Loucy (cell line): Measurements from ENCODE around the gene GAS6.
"Not testable (repeated sequence)": the region's sequence is repeated elsewhere in the genome, so short reads cannot be mapped to it uniquely, and the experiment has no call there.

Experiments used
- H2AFZ ChIP-seq: fragments of 200-600 bp; sonication (generic); 2 replicates; pipeline ENCODE4 v1.6.0; 2016; ENCODE audit warnings: antibody characterized with exemption, mild to moderate bottlenecking, low read length, moderate library complexity
- H3F3A ChIP-seq: fragments of 200-600 bp; 2 replicates; pipeline ENCODE4 v1.6.0; 2016; ENCODE audit warnings: antibody characterized with exemption, low read depth, mild to moderate bottlenecking
- H3K27me3 ChIP-seq: fragments of 200-600 bp; sonication (generic); 2 replicates; pipeline ENCODE4 v1.6.1; 2014; ENCODE audit warnings: low read length, mild to moderate bottlenecking; ENCODE audit not compliant: insufficient read depth, poor library complexity, severe bottlenecking
- H3K36me3 ChIP-seq: fragments of 200-600 bp; sonication (generic); 2 replicates; pipeline ENCODE4 v1.6.1; 2016; ENCODE audit warnings: low read length; ENCODE audit not compliant: insufficient read depth
- H3K4me1 ChIP-seq: fragments of 200-600 bp; sonication (generic); 2 replicates; pipeline ENCODE4 v1.5.1; 2014; ENCODE audit warnings: low read length, mild to moderate bottlenecking; ENCODE audit not compliant: insufficient read depth, poor library complexity, severe bottlenecking
- H3K4me2 ChIP-seq: fragments of 200-600 bp; sonication (generic); 2 replicates; pipeline ENCODE4 v1.6.0; 2014; ENCODE audit warnings: antibody characterized with exemption, low read length, low read depth, mild to moderate bottlenecking; ENCODE audit not compliant: poor library complexity, severe bottlenecking
- H3K4me3 ChIP-seq: fragments of 200-600 bp; sonication (generic); 2 replicates; pipeline ENCODE4 v1.5.1; 2014; ENCODE audit warnings: low read length, mild to moderate bottlenecking, mixed read lengths; ENCODE audit not compliant: poor library complexity, severe bottlenecking
- H3K79me2 ChIP-seq: fragments of 200-600 bp; sonication (generic); 2 replicates; pipeline ENCODE4 v1.6.1; 2014; ENCODE audit warnings: low read length; ENCODE audit not compliant: insufficient read depth
- H3K9ac ChIP-seq: fragments of 200-600 bp; sonication (generic); 2 replicates; pipeline ENCODE4 v1.6.0; 2014; ENCODE audit warnings: mild to moderate bottlenecking, low read depth, low read length, moderate library complexity; ENCODE audit not compliant: poor library complexity, severe bottlenecking
- H3K9me2 ChIP-seq: fragments of 200-600 bp; sonication (generic); replicated peaks from 2 replicates; pipeline ENCODE4 v1.6.1; 2016; ENCODE audit warnings: low read depth, low read length, mixed read lengths
- H3K9me3 ChIP-seq: fragments of 200-600 bp; sonication (generic); 2 replicates; pipeline ENCODE4 v1.6.1; 2014; ENCODE audit warnings: mild to moderate bottlenecking, antibody characterized with exemption, low read length, low read depth; ENCODE audit not compliant: insufficient read depth
- H4K20me1 ChIP-seq: fragments of 200-600 bp; sonication (generic); 2 replicates; pipeline ENCODE4 v1.6.0; 2014; ENCODE audit warnings: antibody characterized with exemption, low read length, mild to moderate bottlenecking; ENCODE audit not compliant: insufficient read depth, poor library complexity, severe bottlenecking
- CTCF ChIP-seq: fragments of 200-600 bp; sonication (generic); conservative IDR thresholded peaks from 2 replicates; pipeline ENCODE4 v1.5.1; 2014; ENCODE audit warnings: mild to moderate bottlenecking, antibody characterized with exemption, low read length
- EZH2phosphoT487 ChIP-seq: fragments of 200-600 bp; IDR thresholded peaks from 2 replicates; pipeline ENCODE4 v1.6.1; 2018; ENCODE audit warnings: antibody characterized with exemption, mild to moderate bottlenecking, moderate library complexity, borderline replicate concordance

GAS6 gene

DNA sequence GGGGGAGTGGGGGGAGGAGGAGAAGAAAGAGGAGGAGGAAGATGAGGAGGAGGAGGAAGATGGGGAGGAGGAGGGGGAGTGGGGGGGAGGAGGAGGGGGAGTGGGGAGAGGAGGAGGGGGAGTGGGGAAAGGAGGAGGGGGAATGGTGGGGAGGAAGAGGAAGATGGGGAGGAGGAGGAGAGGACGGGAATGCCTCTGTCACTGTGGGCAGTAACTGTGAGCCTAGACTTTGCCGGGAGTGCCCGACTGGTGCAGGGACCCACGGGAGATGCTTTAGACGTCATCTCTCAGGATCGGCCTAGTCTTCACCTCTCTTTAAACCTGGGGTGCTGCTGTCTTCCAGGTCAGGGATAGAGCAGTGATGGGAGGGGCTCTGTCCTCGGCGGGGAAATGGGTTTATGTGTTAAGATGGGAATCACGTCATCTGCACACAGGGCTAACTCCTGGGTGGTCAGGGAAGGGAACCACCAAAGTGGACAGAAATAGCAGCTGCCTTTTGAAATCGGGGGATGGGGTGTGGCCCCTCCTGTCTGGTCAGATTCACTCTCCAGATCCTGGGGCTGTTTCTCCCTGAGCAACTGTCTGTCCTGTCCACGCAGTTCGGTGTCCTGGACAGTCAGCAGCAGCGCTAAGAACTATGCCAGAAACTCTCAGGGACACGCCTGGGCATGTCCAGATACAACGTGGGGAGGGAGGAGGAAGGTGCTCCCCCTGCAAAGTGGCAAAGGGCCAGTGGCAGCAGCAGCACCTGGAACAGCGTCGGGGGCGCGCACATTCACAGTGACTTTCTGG is 26.9 kb downstream of the GAS6 start:
- Histone ChIP-seq H3F3A (no peaks in the 10 kb centered on the region), H3K9me2 (no peaks in the 10 kb centered on the region), H3K4me3 (no peak overlapping the region), H3K27me3 (no peaks in the 10 kb centered on the region), H3K9me3 (no peaks in the 10 kb centered on the region), H2AFZ (no peak overlapping the region), H3K4me2 (no peak overlapping the region), H3K36me3 (no peaks in the 10 kb centered on the region), H3K9ac (peak overlapping the region; percentile 39), H3K79me2 (no peaks in the 10 kb centered on the region), H4K20me1 (no peaks in the 10 kb centered on the region), H3K4me1 (peaks cover 5% of the 10 kb centered on the region)
- TF ChIP-seq CTCF (no peak), EZH2phosphoT487 (no peak)

DNA sequence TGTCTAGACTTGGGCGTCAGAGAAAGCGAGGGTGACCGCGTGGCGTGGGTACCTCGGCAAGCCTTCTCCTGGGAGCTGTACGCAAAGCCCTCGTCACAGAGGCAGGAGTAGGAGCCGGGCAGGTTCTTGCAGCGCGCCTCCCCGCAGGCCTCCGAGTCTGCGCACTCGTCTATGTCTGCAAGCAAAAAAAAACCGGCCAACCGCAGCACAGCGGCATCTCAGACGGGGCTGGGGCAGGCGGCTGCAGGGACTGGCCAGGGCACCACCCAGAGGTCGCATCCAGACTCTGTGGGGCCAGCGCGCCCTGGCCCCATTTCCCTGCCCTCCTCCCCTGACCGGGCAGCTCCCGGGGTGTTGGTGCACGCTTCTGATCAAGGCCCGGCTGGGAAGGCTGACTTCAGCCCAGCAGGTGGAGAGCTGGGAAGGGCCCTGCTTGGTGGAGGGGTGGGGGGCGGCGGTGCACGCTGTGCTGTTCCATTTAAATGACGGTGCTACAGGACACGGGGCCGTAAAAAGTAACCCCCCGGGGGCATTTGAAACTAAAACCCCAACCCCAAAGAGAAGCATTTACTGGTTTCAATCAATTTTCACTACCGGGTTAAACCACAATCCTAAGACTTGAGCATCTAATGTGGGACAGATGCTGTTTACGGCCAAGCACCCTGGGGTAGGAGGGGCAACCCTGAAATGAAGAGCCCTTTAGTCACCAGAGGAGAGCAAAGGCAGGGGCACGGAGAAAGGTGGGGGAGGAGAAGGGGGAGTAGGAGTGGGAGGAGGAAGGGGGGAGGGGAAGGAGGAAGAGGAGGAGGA is 28.2 kb downstream of the GAS6 start:
- Histone ChIP-seq H3K4me3 (no peak overlapping the region), H3K9ac (no peak overlapping the region), H3K9me2 (no peaks in the 10 kb centered on the region), H3K4me2 (no peak overlapping the region), H3K4me1 (peaks cover 5% of the 10 kb centered on the region), H3F3A (no peaks in the 10 kb centered on the region), H3K79me2 (no peaks in the 10 kb centered on the region), H2AFZ (no peak overlapping the region), H3K27me3 (no peaks in the 10 kb centered on the region), H3K9me3 (no peaks in the 10 kb centered on the region), H4K20me1 (no peaks in the 10 kb centered on the region), H3K36me3 (no peaks in the 10 kb centered on the region)
- TF ChIP-seq EZH2phosphoT487 (no peak), CTCF (no peak)

GRCh38 chr13:113834496-113835200 is 29.2 kb downstream of the GAS6 start:
- H3F3A ChIP-seq, result no peaks in the 10 kb centered on the region
- H3K9ac ChIP-seq, result no peak overlapping the region
- H2AFZ ChIP-seq, result no peak overlapping the region
- no peaks in the 10 kb centered on the region for H4K20me1 ChIP-seq
- H3K4me1 ChIP-seq, result peaks cover 5% of the 10 kb centered on the region
- H3K27me3 ChIP-seq, result no peaks in the 10 kb centered on the region
- no peaks in the 10 kb centered on the region for H3K36me3 ChIP-seq
- H3K9me2 ChIP-seq, result no peaks in the 10 kb centered on the region
- H3K9me3 ChIP-seq, result no peaks in the 10 kb centered on the region
- H3K4me3 ChIP-seq, result no peak overlapping the region
- H3K79me2 ChIP-seq, result no peaks in the 10 kb centered on the region
- H3K4me2 ChIP-seq, result no peak overlapping the region
- TF ChIP-seq CTCF, result no peak
- TF ChIP-seq EZH2phosphoT487, result no peak

DNA sequence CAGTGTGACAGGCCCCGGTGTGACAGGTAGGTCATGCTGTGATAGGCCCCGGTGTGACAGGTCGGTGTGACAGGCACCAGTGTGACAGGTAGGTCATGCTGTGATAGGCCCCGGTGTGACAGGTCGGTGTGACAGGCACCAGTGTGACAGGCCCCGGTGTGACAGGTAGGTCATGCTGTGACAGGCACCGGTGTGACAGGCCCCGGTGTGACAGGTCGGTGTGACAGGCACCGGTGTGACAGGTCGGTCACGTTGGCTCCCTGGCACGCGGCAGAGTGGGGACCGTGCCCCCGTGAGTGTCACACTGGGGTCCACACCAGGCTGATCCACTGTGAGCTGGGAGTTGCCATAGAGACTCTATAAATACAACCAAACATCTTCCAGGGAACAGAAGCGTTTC is 29.9 kb downstream of the GAS6 start:
- not testable (repeated sequence) for H4K20me1 ChIP-seq, H3K79me2 ChIP-seq, H3K36me3 ChIP-seq

More for the DNA sequence above, 29.9 kb downstream of the GAS6 start:
- H3K9me3 ChIP-seq, H3K27me3 ChIP-seq, H3K4me3 ChIP-seq, H3K4me1 ChIP-seq, H3K9me2 ChIP-seq, H3K9ac ChIP-seq, H3F3A ChIP-seq, H2AFZ ChIP-seq, H3K4me2 ChIP-seq: not testable (repeated sequence)
